Panc1 (cell line): ENCODE data around the gene SPATA32.

Source experiments
- POLR2AphosphoS5 ChIP-seq: IDR thresholded peaks from 2 replicates; pipeline ENCODE4 v1.6.1; 2012; ENCODE audit warnings: mild to moderate bottlenecking, low read depth, low read length, moderate library complexity
- SIN3A ChIP-seq: IDR thresholded peaks from 2 replicates; pipeline ENCODE4 v1.6.1; 2012; ENCODE audit warnings: low read depth, mild to moderate bottlenecking, low read length, moderate library complexity, borderline replicate concordance; ENCODE audit not compliant: insufficient read depth
- TCF7L2 ChIP-seq: IDR thresholded peaks from 2 replicates; pipeline ENCODE4 v1.6.1; 2011; ENCODE audit warnings: mild to moderate bottlenecking, low read depth, low read length, inconsistent platforms
- TF ChIP-seq, protein P1 (sequence below): fragments of 450-650 bp; IDR thresholded peaks from 2 replicates; pipeline ENCODE4 v1.5.1; 2017; ENCODE audit warnings: mild to moderate bottlenecking
- TF ChIP-seq, protein P2 (sequence below), 2 experiments: IDR thresholded peaks; 2 replicates each; pipeline ENCODE4 v1.6.1; 2011 to 2012; ENCODE audit warnings: low read depth in 2 of 2, control low read depth in 1 of 2, low read length in 1 of 2, mild to moderate bottlenecking in 1 of 2, moderate library complexity in 1 of 2; ENCODE audit not compliant: insufficient read depth in 1 of 2

DNA sequence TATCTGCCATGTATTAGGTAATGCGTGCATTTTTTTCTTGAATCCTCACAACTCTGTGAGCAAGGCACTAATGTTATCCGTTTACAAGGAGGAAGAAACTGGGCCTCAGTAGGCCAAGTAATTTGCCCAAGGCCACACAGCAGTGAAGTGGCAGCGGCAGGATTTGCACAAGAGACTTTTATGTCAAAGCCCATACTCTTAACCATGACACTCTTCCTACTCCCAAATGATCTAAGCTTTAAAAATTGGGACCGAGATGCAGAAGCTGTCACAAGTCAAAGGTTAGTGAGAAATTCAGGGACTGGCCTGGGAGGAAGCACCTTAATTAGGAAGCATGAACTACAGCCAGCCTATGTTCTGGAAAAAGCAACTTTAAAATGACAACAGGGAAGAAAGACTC is 44.2 kb upstream of the SPATA32 start:
- TF ChIP-seq SIN3A, result no peak
- TF ChIP-seq, protein P1, sequence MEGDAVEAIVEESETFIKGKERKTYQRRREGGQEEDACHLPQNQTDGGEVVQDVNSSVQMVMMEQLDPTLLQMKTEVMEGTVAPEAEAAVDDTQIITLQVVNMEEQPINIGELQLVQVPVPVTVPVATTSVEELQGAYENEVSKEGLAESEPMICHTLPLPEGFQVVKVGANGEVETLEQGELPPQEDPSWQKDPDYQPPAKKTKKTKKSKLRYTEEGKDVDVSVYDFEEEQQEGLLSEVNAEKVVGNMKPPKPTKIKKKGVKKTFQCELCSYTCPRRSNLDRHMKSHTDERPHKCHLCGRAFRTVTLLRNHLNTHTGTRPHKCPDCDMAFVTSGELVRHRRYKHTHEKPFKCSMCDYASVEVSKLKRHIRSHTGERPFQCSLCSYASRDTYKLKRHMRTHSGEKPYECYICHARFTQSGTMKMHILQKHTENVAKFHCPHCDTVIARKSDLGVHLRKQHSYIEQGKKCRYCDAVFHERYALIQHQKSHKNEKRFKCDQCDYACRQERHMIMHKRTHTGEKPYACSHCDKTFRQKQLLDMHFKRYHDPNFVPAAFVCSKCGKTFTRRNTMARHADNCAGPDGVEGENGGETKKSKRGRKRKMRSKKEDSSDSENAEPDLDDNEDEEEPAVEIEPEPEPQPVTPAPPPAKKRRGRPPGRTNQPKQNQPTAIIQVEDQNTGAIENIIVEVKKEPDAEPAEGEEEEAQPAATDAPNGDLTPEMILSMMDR, result no peak
- no peak for TF ChIP-seq TCF7L2
- TF ChIP-seq POLR2AphosphoS5, result no peak; the same call in 1 of the 2 replicates
- TF ChIP-seq, protein P2, sequence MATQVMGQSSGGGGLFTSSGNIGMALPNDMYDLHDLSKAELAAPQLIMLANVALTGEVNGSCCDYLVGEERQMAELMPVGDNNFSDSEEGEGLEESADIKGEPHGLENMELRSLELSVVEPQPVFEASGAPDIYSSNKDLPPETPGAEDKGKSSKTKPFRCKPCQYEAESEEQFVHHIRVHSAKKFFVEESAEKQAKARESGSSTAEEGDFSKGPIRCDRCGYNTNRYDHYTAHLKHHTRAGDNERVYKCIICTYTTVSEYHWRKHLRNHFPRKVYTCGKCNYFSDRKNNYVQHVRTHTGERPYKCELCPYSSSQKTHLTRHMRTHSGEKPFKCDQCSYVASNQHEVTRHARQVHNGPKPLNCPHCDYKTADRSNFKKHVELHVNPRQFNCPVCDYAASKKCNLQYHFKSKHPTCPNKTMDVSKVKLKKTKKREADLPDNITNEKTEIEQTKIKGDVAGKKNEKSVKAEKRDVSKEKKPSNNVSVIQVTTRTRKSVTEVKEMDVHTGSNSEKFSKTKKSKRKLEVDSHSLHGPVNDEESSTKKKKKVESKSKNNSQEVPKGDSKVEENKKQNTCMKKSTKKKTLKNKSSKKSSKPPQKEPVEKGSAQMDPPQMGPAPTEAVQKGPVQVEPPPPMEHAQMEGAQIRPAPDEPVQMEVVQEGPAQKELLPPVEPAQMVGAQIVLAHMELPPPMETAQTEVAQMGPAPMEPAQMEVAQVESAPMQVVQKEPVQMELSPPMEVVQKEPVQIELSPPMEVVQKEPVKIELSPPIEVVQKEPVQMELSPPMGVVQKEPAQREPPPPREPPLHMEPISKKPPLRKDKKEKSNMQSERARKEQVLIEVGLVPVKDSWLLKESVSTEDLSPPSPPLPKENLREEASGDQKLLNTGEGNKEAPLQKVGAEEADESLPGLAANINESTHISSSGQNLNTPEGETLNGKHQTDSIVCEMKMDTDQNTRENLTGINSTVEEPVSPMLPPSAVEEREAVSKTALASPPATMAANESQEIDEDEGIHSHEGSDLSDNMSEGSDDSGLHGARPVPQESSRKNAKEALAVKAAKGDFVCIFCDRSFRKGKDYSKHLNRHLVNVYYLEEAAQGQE (IDR thresholded peaks at IDR 0.05; ENCODE audit: insufficient read depth in 1 of 2, low read depth in 2 of 2, low read length in 1 of 2), result no peak
